HUES48 (cell line): Measurements from ENCODE around the gene CASQ2.

ENCODE experiments used
- H3K27ac ChIP-seq: one replicate; pipeline ENCODE4 v1.7.0; 2013; ENCODE audit warnings: low read depth, low read length, inconsistent platforms
- H3K27me3 ChIP-seq: 2 replicates; pipeline ENCODE4 v1.6.1; 2013; ENCODE audit warnings: mild to moderate bottlenecking, low read length; ENCODE audit not compliant: control insufficient read depth, insufficient read depth
- H3K36me3 ChIP-seq: 2 replicates; pipeline ENCODE4 v1.6.1; 2013; ENCODE audit warnings: low read length; ENCODE audit not compliant: control insufficient read depth, insufficient read depth
- H3K4me1 ChIP-seq: 2 replicates; pipeline ENCODE4 v1.6.1; 2013; ENCODE audit warnings: mild to moderate bottlenecking, low read length; ENCODE audit not compliant: control insufficient read depth, insufficient read depth
- H3K4me3 ChIP-seq: 2 replicates; pipeline ENCODE4 v1.5.1; 2013; ENCODE audit warnings: mild to moderate bottlenecking, low read depth, low read length
- H3K9ac ChIP-seq: 2 replicates; pipeline ENCODE4 v1.6.1; 2013; ENCODE audit warnings: mild to moderate bottlenecking, low read depth, low read length, moderate library complexity
- H3K9me3 ChIP-seq: 2 replicates; pipeline ENCODE4 v1.6.1; 2013; ENCODE audit warnings: low read length; ENCODE audit not compliant: control insufficient read depth, insufficient read depth

Gene CASQ2

DNA sequence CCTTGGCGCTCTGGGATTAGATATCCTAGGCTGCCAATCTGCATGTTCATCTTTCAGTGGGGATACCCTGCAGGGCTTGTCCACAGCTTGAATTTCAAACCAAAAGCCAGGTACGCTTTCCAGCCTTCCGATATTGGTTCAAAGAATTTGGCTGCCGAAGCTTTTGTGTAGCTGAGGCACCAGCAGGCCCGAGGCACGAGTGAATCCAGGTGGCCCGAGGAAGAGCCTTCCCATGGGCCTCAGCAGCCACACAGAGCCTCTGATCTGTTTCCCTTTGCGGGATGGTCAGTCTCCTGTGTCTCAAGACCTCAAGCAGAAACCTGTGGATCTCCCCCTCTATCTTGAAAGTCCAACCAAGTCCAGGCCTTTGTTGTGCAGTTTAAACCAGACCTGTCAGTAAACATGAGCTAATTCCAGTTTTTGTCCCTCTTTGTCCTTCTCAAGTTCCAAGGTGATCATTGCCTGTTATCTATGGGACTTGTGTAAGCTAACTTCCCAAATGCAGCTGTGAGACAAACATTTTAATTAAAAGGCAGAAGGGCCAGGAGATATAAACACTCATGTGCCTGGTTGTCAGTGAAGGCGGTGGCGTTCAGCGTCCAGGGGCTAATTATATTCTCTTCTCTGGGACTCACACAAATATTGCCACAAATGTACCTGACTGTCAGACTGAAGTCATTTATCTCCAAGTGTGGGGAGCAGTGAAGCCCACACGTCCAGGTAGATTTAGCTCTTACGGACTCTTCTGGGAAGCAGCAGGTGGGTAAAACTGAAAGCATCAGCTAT lies 96.1 kb downstream of the CASQ2 start:
- Histone ChIP-seq H3K4me3 (no peak overlapping the region), H3K9me3 (no peaks in the 10 kb centered on the region), H3K4me1 (peaks cover 8% of the 10 kb centered on the region; the same call in 1 of the 2 replicates), H3K27me3 (no peaks in the 10 kb centered on the region), H3K27ac (peak overlapping the region; percentile 13), H3K9ac (no peak overlapping the region), H3K36me3 (peaks cover 12% of the 10 kb centered on the region)

DNA sequence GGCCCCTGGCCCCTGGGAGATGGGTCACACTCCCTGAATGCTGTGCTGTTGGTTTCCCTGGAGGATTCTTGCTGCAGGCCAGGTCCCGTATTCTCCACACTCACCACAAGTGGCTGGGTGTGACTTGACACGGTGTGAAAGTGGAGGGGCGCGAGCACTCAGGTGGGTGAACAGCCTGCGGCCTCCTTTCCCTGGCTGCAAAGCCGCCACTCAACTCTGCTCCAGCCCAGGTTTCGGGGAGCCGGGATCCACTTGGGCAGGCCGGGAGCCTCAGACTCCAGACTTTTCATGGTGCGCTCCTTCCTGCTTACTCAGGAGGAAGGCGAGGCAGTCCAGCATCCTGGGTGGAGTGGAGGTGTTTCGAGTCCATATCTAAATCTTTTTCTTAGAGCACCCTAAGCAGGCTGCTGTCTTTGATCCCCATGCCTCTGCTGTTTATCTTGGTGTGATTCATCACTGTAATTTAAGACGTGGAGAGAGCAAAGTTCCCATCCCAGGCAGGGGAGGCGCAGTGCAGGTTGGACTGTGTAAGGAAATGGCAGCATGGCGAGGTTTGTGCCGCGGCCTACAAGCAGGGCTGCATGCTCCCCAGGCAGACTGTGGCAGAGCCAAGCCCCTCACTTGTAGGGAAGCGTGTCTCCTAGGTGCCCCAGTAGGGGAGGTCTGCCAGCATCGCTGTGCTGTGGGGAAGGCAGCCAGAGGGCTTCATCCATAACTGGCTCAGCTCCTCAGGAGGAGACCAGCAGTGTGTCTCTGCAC lies 97.2 kb downstream of the CASQ2 start:
- peaks cover 15% of the 10 kb centered on the region for H3K36me3 ChIP-seq
- no peaks in the 10 kb centered on the region for H3K9me3 ChIP-seq
- peaks cover 5% of the 10 kb centered on the region; the same call in 1 of the 2 replicates for H3K4me1 ChIP-seq
- H3K4me3 ChIP-seq, result no peak overlapping the region
- H3K9ac ChIP-seq, result no peak overlapping the region
- no peaks in the 10 kb centered on the region for H3K27me3 ChIP-seq
- H3K27ac ChIP-seq, result no peak overlapping the region

DNA sequence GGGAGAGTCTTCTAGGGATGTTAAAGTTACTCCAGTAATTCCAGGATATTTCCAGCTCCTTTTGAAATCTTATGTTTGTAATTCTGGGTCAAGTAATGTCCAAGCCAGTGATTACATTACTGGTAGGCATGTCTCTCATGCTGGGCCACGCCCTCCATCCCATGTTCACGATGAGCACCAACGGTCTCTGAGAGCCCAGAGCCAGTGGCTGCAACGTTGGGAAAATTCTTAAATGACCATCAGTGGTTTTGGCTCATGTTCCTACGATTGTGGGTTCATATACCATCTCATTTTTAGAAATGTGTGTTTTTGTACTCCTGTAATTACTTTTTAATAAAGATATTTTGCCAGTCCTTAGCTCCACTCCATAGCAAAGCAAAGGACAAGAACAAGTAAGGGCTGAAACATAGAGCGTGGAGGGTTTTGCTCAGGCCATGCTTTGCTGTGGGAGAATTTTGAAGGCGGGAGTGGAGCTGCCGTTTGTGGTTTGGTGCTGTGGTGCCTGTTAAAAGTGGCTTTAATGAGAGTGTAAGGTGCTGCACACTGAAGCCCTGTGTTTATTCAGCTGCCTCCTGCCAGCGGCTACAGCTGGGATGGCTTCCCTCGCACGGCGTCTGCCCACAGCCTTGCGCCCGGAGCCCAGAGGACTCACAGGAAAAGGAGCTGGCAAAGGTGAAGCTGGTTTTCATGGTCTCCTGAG lies 97.9 kb downstream of the CASQ2 start:
- H3K27ac ChIP-seq, result no peak overlapping the region
- H3K27me3 ChIP-seq, result no peaks in the 10 kb centered on the region
- H3K9me3 ChIP-seq, result no peaks in the 10 kb centered on the region
- peaks cover 19% of the 10 kb centered on the region for H3K36me3 ChIP-seq
- H3K4me3 ChIP-seq, result no peak overlapping the region
- H3K4me1 ChIP-seq, result peaks cover 5% of the 10 kb centered on the region; the same call in 1 of the 2 replicates
- no peak overlapping the region for H3K9ac ChIP-seq

DNA sequence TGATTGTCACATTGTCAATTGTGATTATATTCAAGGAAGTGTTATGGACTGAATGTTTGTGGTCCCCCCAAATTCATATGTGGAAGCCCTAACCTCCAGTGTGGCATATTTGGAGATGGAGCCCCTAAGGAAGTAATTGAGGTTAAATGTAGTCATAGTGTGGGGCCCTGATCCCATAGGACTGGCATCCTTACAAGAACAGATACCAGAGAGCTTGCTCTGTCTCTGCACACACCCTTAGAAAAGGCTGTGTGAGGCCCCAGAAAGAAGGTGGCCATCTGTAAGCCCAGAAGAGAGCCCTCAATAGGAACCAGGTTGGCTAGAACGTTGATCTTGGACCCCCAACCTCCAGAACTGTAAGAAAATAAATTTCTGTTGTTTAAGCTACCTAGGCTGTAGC lies 98.6 kb downstream of the CASQ2 start:
- no peak overlapping the region for H3K9ac ChIP-seq
- H3K4me1 ChIP-seq, result peaks cover 5% of the 10 kb centered on the region; the same call in 1 of the 2 replicates
- no peaks in the 10 kb centered on the region for H3K27me3 ChIP-seq
- no peak overlapping the region for H3K27ac ChIP-seq
- H3K9me3 ChIP-seq, result no peaks in the 10 kb centered on the region
- H3K36me3 ChIP-seq, result peaks cover 26% of the 10 kb centered on the region
- H3K4me3 ChIP-seq, result no peak overlapping the region

DNA sequence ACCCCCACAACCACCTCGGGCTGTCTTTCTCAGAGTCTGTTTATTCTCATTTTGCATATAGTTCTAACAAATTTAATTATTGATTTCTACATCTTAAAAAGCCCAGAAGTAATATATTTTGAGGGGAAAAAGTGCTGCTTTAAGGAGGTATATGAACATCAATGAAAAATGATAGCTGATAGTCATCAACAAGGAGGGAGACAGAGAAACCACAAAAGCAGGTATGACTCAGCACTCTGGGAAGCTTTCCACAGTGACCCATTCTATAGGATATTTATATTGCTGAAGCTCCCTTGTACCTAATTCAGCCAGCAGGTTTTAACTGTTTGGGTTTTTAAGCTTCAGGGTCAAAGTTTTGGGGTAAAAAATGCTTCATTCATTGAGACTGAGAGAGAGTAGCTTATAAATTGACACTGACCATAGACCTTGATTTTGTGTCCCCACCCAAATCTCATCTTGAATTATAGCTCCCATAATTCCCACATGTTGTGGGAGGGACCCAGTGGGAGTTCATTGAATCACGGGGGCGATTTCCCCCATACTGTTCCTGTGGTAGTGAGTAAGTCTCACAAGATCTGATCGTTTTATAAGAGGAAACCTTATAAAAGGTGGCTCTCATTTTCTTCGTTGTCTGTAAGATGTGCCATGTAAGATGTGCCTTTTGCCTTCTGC lies 99.4 kb downstream of the CASQ2 start:
- Histone ChIP-seq H3K4me1 (peaks cover 5% of the 10 kb centered on the region; the same call in 1 of the 2 replicates), H3K4me3 (no peak overlapping the region), H3K9me3 (no peaks in the 10 kb centered on the region), H3K27ac (no peak overlapping the region), H3K9ac (no peak overlapping the region), H3K27me3 (no peaks in the 10 kb centered on the region), H3K36me3 (peaks cover 33% of the 10 kb centered on the region)

DNA sequence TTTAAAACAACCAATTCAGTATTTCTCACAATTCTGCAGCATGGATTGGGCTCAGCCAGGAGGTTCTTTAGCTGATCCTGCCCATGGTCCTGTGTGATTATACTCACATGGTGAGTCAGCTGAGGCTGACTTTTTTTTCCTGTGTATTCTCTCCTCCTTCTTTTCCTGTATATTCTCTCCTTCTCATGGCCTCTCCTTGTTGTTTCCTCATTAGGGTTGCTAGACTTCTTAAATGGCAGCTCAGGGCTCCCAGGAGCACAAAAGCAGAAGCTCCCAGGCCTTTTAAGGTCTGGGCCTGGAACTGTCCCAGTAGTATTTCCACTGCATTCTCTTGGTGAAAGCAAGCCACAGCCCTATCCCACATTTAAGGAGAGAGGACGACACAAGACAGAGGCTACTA lies 99.9 kb downstream of the CASQ2 start:
- Histone ChIP-seq H3K27me3 (no peaks in the 10 kb centered on the region), H3K27ac (no peak overlapping the region), H3K4me3 (no peak overlapping the region), H3K9ac (no peak overlapping the region), H3K4me1 (peaks cover 5% of the 10 kb centered on the region; the same call in 1 of the 2 replicates), H3K36me3 (peaks cover 39% of the 10 kb centered on the region), H3K9me3 (no peaks in the 10 kb centered on the region)

DNA sequence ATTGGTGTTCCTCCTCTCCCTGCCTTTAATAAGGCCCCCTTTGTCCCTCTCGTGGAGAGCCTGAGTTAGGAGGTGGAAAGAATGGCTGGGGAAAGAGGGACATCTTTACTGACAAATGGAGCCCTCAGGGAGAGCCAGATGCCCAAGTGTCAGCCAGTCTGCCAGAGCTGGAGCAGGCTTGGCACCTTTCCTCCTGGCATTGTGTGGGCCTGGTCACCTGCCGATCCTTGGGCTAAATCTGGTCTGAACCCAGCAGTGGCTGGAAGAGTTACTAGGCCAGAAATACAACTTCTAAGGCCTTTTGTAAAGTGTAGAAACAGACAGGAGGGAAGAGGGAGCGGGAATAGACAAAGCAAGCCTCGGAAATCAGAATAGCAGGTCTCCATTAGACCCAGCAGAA lies 101.8 kb downstream of the CASQ2 start:
- Histone ChIP-seq H3K36me3 (peaks cover 50% of the 10 kb centered on the region), H3K9me3 (no peaks in the 10 kb centered on the region), H3K4me1 (peaks cover 5% of the 10 kb centered on the region; the same call in 1 of the 2 replicates), H3K4me3 (no peak overlapping the region), H3K27ac (no peak overlapping the region), H3K27me3 (no peaks in the 10 kb centered on the region), H3K9ac (no peak overlapping the region)

DNA sequence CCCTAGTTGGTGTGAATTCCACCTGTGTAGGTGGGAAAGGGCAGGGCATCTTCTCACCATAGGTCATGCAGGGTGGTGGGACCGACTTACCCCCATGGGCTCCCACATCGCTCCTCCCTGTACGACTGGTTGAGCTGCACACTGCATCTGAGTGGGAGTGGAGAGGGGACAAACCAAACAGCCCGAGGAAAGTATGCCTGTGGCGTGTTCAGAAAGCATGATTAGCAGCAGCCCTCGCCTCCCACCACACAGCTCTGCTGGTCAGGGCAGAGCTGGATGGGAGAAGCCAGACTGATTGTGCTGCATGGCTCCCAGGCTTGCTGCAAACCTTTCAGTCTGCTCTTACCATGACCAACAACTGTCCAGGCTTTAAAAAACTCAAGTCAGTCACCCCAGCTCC lies 102.3 kb downstream of the CASQ2 start:
- H3K9ac ChIP-seq, result no peak overlapping the region
- H3K27ac ChIP-seq, result no peak overlapping the region
- no peak overlapping the region for H3K4me3 ChIP-seq
- peaks cover 47% of the 10 kb centered on the region for H3K36me3 ChIP-seq
- peaks cover 5% of the 10 kb centered on the region; the same call in 1 of the 2 replicates for H3K4me1 ChIP-seq
- H3K9me3 ChIP-seq, result no peaks in the 10 kb centered on the region
- H3K27me3 ChIP-seq, result no peaks in the 10 kb centered on the region

DNA sequence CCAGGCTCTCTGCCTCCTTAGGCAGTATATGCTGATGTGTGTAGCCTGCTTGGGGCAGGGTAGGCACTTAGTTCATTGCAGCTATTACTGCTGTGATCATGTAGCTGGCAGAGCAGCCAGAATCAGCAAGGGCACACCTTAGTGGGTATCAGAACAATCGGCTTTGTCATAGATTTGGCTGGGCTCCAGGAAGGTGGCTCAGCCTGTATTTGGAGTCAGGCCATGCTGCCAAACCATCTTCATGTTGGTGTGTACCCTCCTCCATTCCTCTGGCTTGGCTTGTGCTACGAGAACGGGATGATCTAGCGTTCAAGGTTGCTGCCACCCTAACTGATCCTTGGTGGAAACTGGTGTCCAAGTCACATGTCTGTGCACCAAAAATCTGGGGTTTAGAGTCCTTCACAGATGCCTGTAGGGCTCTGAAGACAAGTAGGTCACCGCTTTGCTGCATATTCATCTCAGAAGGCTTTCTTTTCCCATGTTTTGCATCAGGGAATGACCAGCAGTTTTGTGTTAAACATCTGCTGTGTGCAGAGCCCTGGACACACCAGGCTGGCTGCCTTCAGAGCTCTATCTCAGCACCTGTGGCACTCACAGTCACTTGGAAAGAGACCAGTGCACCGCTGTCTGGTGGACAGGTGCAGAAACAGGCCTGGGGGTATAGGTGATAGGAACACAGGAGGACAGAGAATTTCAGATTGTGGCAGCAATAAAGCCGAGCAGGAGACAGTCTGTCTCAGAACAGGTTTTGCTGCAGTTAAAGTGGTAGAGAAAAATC lies 103.0 kb downstream of the CASQ2 start:
- Histone ChIP-seq H3K4me1 (peaks cover 5% of the 10 kb centered on the region; the same call in 1 of the 2 replicates), H3K9ac (no peak overlapping the region), H3K36me3 (peaks cover 52% of the 10 kb centered on the region), H3K9me3 (no peaks in the 10 kb centered on the region), H3K27me3 (no peaks in the 10 kb centered on the region), H3K4me3 (no peak overlapping the region), H3K27ac (no peak overlapping the region)

DNA sequence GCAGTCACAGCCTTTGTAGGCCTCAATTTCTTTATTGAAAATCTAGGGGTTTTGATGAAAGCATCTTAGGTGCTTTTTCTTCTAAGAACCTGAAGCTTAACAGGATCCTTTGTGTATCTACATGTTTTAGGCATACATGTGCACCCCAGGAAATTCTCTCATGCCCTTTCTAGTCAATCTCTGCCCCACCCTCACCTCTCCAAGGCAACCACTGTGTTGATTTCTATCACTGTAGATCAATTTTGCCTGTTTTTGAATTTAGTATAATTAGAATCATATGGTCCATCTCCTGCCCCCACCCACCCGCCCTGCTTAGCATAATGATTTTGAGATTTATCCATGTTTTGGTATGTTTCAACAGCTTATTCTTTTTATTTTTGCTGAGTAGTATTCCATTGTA lies 107.4 kb downstream of the CASQ2 start:
- H3K36me3 ChIP-seq, result peaks cover 55% of the 10 kb centered on the region
- H3K27me3 ChIP-seq, result no peaks in the 10 kb centered on the region
- no peak overlapping the region for H3K9ac ChIP-seq
- peaks cover 11% of the 10 kb centered on the region for H3K4me1 ChIP-seq
- H3K27ac ChIP-seq, result no peak overlapping the region
- H3K9me3 ChIP-seq, result no peaks in the 10 kb centered on the region
- no peak overlapping the region for H3K4me3 ChIP-seq
